ENCODE data around the gene LRBA. TPM values are rescaled to one million over a fixed set of nuclear protein-coding genes. Genes with fewer than 3 reads are reported as not detected.
"Not testable (repeated sequence)": the region's sequence is repeated elsewhere in the genome, so short reads cannot be mapped to it uniquely, and the experiment has no call there.

Gene LRBA
- total and polyA plus RNA-seq, 4 donors: 8.2 to 69.8 (median 32.8) TPM

DNA sequence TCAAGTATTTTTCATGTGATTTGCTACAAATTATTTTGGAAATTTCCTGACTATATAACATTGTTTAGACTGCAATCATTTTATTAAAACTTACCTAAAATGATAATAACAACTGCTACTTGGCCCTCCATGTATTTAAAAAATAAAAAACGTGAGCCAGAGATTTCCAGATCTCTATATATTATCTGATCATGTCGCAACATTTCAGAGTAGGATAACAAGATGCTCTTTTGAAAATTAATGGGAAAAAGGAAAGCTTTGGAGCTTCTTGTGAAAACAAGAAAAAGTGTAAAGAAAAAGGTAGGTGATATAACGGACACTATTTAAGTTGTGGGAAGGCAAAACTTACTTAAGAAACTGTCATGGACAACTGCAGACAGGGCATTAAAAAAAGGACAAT is 448.0 kb downstream of the LRBA start:
- H3K27me3 ChIP-seq (ENCODE audit: control insufficient read depth in 4 of 4, insufficient read depth in 4 of 4, low read length in 3 of 4): no peaks in the 10 kb centered on the region
- no peak overlapping the region for H3K27ac ChIP-seq (ENCODE audit: low read depth in 1 of 2, low read length in 2 of 2)
- H3K36me3 ChIP-seq (ENCODE audit: control insufficient read depth in 4 of 4, insufficient read depth in 3 of 4, low read depth in 1 of 4, low read length in 3 of 4): no peaks in the 10 kb centered on the region
- no peak overlapping the region for H3K4me3 ChIP-seq (ENCODE audit: low read depth in 1 of 3, low read length in 3 of 3)
- DNase-seq (ENCODE audit: low spot score): no peak
- TF ChIP-seq, protein P1, sequence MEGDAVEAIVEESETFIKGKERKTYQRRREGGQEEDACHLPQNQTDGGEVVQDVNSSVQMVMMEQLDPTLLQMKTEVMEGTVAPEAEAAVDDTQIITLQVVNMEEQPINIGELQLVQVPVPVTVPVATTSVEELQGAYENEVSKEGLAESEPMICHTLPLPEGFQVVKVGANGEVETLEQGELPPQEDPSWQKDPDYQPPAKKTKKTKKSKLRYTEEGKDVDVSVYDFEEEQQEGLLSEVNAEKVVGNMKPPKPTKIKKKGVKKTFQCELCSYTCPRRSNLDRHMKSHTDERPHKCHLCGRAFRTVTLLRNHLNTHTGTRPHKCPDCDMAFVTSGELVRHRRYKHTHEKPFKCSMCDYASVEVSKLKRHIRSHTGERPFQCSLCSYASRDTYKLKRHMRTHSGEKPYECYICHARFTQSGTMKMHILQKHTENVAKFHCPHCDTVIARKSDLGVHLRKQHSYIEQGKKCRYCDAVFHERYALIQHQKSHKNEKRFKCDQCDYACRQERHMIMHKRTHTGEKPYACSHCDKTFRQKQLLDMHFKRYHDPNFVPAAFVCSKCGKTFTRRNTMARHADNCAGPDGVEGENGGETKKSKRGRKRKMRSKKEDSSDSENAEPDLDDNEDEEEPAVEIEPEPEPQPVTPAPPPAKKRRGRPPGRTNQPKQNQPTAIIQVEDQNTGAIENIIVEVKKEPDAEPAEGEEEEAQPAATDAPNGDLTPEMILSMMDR (IDR thresholded peaks at IDR 0.05; ENCODE audit: low read depth, low read length, missing input control): no peak
- TF ChIP-seq GABPA (IDR thresholded peaks at IDR 0.05 in 1 of 2, conservative IDR thresholded peaks at IDR 0.05 in 1 of 2) (no peak), FOXA2 (IDR thresholded peaks at IDR 0.05) (no peak), NR2F2 (IDR thresholded peaks at IDR 0.05) (no peak), SP1 (IDR thresholded peaks at IDR 0.05) (no peak), TAF1 (conservative IDR thresholded peaks at IDR 0.05) (no peak), YY1 (IDR thresholded peaks at IDR 0.05) (no peak), RAD21 (IDR thresholded peaks at IDR 0.05) (no peak), JUND (IDR thresholded peaks at IDR 0.05) (no peak), EGR1 (IDR thresholded peaks at IDR 0.05; ENCODE audit: low read depth in 2 of 2) (no peak), HNF4A (conservative IDR thresholded peaks at IDR 0.05) (no peak), HNF4G (IDR thresholded peaks at IDR 0.05) (no peak)
- TF ChIP-seq, protein P2, sequence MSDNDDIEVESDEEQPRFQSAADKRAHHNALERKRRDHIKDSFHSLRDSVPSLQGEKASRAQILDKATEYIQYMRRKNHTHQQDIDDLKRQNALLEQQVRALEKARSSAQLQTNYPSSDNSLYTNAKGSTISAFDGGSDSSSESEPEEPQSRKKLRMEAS (IDR thresholded peaks at IDR 0.05): no peak
- TF ChIP-seq, protein P3, sequence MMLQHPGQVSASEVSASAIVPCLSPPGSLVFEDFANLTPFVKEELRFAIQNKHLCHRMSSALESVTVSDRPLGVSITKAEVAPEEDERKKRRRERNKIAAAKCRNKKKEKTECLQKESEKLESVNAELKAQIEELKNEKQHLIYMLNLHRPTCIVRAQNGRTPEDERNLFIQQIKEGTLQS (IDR thresholded peaks at IDR 0.05): no peak
- TF ChIP-seq, protein P4, sequence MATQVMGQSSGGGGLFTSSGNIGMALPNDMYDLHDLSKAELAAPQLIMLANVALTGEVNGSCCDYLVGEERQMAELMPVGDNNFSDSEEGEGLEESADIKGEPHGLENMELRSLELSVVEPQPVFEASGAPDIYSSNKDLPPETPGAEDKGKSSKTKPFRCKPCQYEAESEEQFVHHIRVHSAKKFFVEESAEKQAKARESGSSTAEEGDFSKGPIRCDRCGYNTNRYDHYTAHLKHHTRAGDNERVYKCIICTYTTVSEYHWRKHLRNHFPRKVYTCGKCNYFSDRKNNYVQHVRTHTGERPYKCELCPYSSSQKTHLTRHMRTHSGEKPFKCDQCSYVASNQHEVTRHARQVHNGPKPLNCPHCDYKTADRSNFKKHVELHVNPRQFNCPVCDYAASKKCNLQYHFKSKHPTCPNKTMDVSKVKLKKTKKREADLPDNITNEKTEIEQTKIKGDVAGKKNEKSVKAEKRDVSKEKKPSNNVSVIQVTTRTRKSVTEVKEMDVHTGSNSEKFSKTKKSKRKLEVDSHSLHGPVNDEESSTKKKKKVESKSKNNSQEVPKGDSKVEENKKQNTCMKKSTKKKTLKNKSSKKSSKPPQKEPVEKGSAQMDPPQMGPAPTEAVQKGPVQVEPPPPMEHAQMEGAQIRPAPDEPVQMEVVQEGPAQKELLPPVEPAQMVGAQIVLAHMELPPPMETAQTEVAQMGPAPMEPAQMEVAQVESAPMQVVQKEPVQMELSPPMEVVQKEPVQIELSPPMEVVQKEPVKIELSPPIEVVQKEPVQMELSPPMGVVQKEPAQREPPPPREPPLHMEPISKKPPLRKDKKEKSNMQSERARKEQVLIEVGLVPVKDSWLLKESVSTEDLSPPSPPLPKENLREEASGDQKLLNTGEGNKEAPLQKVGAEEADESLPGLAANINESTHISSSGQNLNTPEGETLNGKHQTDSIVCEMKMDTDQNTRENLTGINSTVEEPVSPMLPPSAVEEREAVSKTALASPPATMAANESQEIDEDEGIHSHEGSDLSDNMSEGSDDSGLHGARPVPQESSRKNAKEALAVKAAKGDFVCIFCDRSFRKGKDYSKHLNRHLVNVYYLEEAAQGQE (IDR thresholded peaks at IDR 0.05): no peak
- TF ChIP-seq, protein P5, sequence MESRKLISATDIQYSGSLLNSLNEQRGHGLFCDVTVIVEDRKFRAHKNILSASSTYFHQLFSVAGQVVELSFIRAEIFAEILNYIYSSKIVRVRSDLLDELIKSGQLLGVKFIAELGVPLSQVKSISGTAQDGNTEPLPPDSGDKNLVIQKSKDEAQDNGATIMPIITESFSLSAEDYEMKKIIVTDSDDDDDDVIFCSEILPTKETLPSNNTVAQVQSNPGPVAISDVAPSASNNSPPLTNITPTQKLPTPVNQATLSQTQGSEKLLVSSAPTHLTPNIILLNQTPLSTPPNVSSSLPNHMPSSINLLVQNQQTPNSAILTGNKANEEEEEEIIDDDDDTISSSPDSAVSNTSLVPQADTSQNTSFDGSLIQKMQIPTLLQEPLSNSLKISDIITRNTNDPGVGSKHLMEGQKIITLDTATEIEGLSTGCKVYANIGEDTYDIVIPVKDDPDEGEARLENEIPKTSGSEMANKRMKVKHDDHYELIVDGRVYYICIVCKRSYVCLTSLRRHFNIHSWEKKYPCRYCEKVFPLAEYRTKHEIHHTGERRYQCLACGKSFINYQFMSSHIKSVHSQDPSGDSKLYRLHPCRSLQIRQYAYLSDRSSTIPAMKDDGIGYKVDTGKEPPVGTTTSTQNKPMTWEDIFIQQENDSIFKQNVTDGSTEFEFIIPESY (IDR thresholded peaks at IDR 0.05): no peak
- no peak overlapping the region for H3K9ac ChIP-seq (ENCODE audit: low read depth in 1 of 2, low read length in 2 of 2)
- no peaks in the 10 kb centered on the region for H3K9me3 ChIP-seq (ENCODE audit: control insufficient read depth in 4 of 4, low read length in 3 of 4)
- H3K4me1 ChIP-seq (ENCODE audit: control insufficient read depth in 4 of 4, insufficient read depth in 4 of 4, low read length in 3 of 4): no peaks in the 10 kb centered on the region
- 89% methylated on average over 3 of the region's 3 CpGs for WGBS

DNA sequence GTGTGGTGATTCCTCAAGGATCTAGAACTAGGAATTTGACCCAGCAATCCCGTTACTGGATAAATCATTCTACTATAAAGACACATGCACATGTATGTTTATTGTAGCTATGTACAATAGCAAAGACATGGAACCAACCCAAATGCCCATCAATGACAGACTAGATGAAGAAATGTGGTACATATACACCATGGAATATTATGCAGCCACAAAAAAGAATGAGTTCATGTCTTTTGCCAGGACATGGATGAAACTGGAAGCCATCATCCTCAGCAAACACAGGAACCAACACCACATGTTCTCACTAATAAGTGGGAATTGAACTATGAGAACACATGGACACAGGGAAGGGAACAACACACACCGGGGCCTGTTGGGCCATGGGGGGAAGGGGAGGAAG is 450.1 kb downstream of the LRBA start:
- not testable (repeated sequence) for H3K4me1 ChIP-seq (ENCODE audit: control insufficient read depth in 4 of 4, insufficient read depth in 4 of 4, low read length in 3 of 4); H3K9ac ChIP-seq (ENCODE audit: low read depth in 1 of 2, low read length in 2 of 2); H3K4me3 ChIP-seq (ENCODE audit: low read depth in 1 of 3, low read length in 3 of 3); H3K27me3 ChIP-seq (ENCODE audit: control insufficient read depth in 4 of 4, insufficient read depth in 4 of 4, low read length in 3 of 4); DNase-seq (ENCODE audit: low spot score); H3K36me3 ChIP-seq (ENCODE audit: control insufficient read depth in 4 of 4, insufficient read depth in 3 of 4, low read depth in 1 of 4, low read length in 3 of 4); H3K9me3 ChIP-seq (ENCODE audit: control insufficient read depth in 4 of 4, low read length in 3 of 4); H3K27ac ChIP-seq (ENCODE audit: low read depth in 1 of 2, low read length in 2 of 2)
- 95% methylated on average over 2 of the region's 2 CpGs for WGBS

Data from liver (tissue), 9 donors.